Measurements from ENCODE around the gene DDX51. TPM values are rescaled to one million over a fixed set of nuclear protein-coding genes. Genes with fewer than 3 reads are reported as not detected.

DDX51 gene
- total and polyA plus RNA-seq, 2 experiments from 2014 or later = 6.8 to 16.1 TPM

- Histone ChIP-seq H3K27ac (no peak overlapping the region), H3K36me3 (replicated peaks; ENCODE audit: insufficient read depth, low read depth) (no peaks in the 10 kb centered on the region), H3K4me1 (ENCODE audit: insufficient read depth) (no peaks in the 10 kb centered on the region), H3K4me3 (no peak overlapping the region), H3K79me2 (no peaks in the 10 kb centered on the region), H2AFZ (no peak overlapping the region), H3K9me2 (replicated peaks; ENCODE audit: insufficient read depth) (no peaks in the 10 kb centered on the region), H3K4me2 (no peak overlapping the region), H3K9me3 (ENCODE audit: low read depth) (no peaks in the 10 kb centered on the region), H3K27me3 (peaks cover 45% of the 10 kb centered on the region), H4K20me1 (ENCODE audit: insufficient read depth, poor library complexity, severe bottlenecking) (no peaks in the 10 kb centered on the region)
- TF ChIP-seq EZH2phosphoT487 (IDR thresholded peaks at IDR 0.05; ENCODE audit: low read depth, severe bottlenecking, unreplicated experiment) = no peak
- TF ChIP-seq EZH2 (IDR thresholded peaks at IDR 0.05; ENCODE audit: borderline replicate concordance) = no peak
- no peak for TF ChIP-seq CTCF (IDR thresholded peaks at IDR 0.05; ENCODE audit: poor library complexity)
- DNase-seq (ENCODE audit: low spot score) = no peak
- WGBS (ENCODE audit: low lambda C conversion rate, missing lambda C conversion rate) = 90% methylated on average over 19 of the region's 19 CpGs
Observed at GRCh38 chr12:132179431-132180362, 35.6 kb upstream of the DDX51 start.

- 74% methylated on average over 39 of the region's 39 CpGs for WGBS (ENCODE audit: low lambda C conversion rate, missing lambda C conversion rate)
- H3K27me3 ChIP-seq = peaks cover 37% of the 10 kb centered on the region
- TF ChIP-seq EZH2phosphoT487 (IDR thresholded peaks at IDR 0.05; ENCODE audit: low read depth, severe bottlenecking, unreplicated experiment) (no peak), CTCF (IDR thresholded peaks at IDR 0.05; ENCODE audit: poor library complexity) (no peak), EZH2 (IDR thresholded peaks at IDR 0.05; ENCODE audit: borderline replicate concordance) (no peak)
- H3K4me1 ChIP-seq (ENCODE audit: insufficient read depth) = no peaks in the 10 kb centered on the region
- no peak overlapping the region for H2AFZ ChIP-seq
- no peaks in the 10 kb centered on the region for H3K9me3 ChIP-seq (ENCODE audit: low read depth)
- no peak for DNase-seq (ENCODE audit: low spot score)
- no peak overlapping the region for H3K27ac ChIP-seq
- no peaks in the 10 kb centered on the region for H4K20me1 ChIP-seq (ENCODE audit: insufficient read depth, poor library complexity, severe bottlenecking)
- H3K36me3 ChIP-seq (replicated peaks; ENCODE audit: insufficient read depth, low read depth) = no peaks in the 10 kb centered on the region
- H3K4me2 ChIP-seq = no peak overlapping the region
- H3K4me3 ChIP-seq = no peak overlapping the region
- no peaks in the 10 kb centered on the region for H3K9me2 ChIP-seq (replicated peaks; ENCODE audit: insufficient read depth)
- H3K79me2 ChIP-seq = no peaks in the 10 kb centered on the region
Observed at GRCh38 chr12:132178801-132179401, 34.8 kb upstream of the DDX51 start.

- H3K4me1 ChIP-seq (ENCODE audit: insufficient read depth) = no peaks in the 10 kb centered on the region
- H3K4me2 ChIP-seq = no peak overlapping the region
- H2AFZ ChIP-seq = no peak overlapping the region
- no peaks in the 10 kb centered on the region for H3K36me3 ChIP-seq (replicated peaks; ENCODE audit: insufficient read depth, low read depth)
- peaks cover 35% of the 10 kb centered on the region for H3K27me3 ChIP-seq
- no peak for DNase-seq (ENCODE audit: low spot score)
- H3K27ac ChIP-seq = no peak overlapping the region
- no peak for TF ChIP-seq EZH2phosphoT487 (IDR thresholded peaks at IDR 0.05; ENCODE audit: low read depth, severe bottlenecking, unreplicated experiment)
- TF ChIP-seq EZH2 (IDR thresholded peaks at IDR 0.05; ENCODE audit: borderline replicate concordance) = no peak
- TF ChIP-seq CTCF (IDR thresholded peaks at IDR 0.05; ENCODE audit: poor library complexity) = no peak
- 67% methylated on average over 6 of the region's 8 CpGs for WGBS (ENCODE audit: low lambda C conversion rate, missing lambda C conversion rate)
- H3K4me3 ChIP-seq = no peak overlapping the region
- no peaks in the 10 kb centered on the region for H3K9me3 ChIP-seq (ENCODE audit: low read depth)
- H3K79me2 ChIP-seq = no peaks in the 10 kb centered on the region
- H3K9me2 ChIP-seq (replicated peaks; ENCODE audit: insufficient read depth) = no peaks in the 10 kb centered on the region
- no peaks in the 10 kb centered on the region for H4K20me1 ChIP-seq (ENCODE audit: insufficient read depth, poor library complexity, severe bottlenecking)
Observed at GRCh38 chr12:132178316-132178715, 34.2 kb upstream of the DDX51 start.

All from hepatocyte (in vitro differentiated cells).